Activated CD8-positive, alpha-beta T cell treated with anti-CD3 and anti-CD28 coated beads, Interleukin-2, amount 10 ng/mL, durations not matched to agents 7 days and 5 days (primary cell): ENCODE data around the gene TTC3. TPM values are rescaled to one million over a fixed set of nuclear protein-coding genes. Genes with fewer than 3 reads are reported as not detected.

Experiments used
- ATAC-seq: fragments of 150-1000 bp; cut with Tn5 transposase; one replicate; pipeline ENCODE4 v1.10.0; 2021; ENCODE audit warnings: moderate library complexity
- CTCF ChIA-PET: fragments of 350-600 bp; sonication (Branson Sonifier 250); formaldehyde crosslinking; loops from one replicate; lab custom pipeline; 2021; ENCODE audit warnings: antibody characterized with exemption; lab: Charles Lee
- POLR2A ChIA-PET: fragments of 350-600 bp; sonication (Branson Sonifier 250); formaldehyde crosslinking; loops from one replicate; lab custom pipeline; 2021; ENCODE audit warnings: antibody characterized with exemption; lab: Charles Lee
- DNase-seq: peaks from one replicate; pipeline ENCODE4 v3.0.0-alpha.2; 2020
- H3K27ac Mint-ChIP-seq: one replicate; pipeline ENCODE4 v1.8.0; 2021; ENCODE audit warnings: mild to moderate bottlenecking, mixed read lengths
- H3K27me3 Mint-ChIP-seq: one replicate; pipeline ENCODE4 v1.8.0; 2021; ENCODE audit warnings: low read depth, mixed read lengths
- H3K36me3 Mint-ChIP-seq: one replicate; pipeline ENCODE4 v1.8.0; 2021; ENCODE audit warnings: low read depth, mixed read lengths
- H3K4me1 Mint-ChIP-seq: one replicate; pipeline ENCODE4 v1.8.0; 2021; ENCODE audit warnings: low read depth, mixed read lengths
- H3K4me3 Mint-ChIP-seq: one replicate; pipeline ENCODE4 v1.8.0; 2021; ENCODE audit warnings: mild to moderate bottlenecking, mixed read lengths
- H3K9me3 Mint-ChIP-seq: one replicate; pipeline ENCODE4 v1.8.0; 2022; ENCODE audit warnings: mixed read lengths; ENCODE audit not compliant: insufficient read depth
- total RNA-seq, 2 experiments: library from RNA; stranded (reverse); gene quantifications; one replicate each; pipeline ENCODE4 v1.2.3, GENCODE V29; 2021

TTC3 gene
- total RNA-seq, 2 experiments from 2014 or later, result 48.3 to 49.5 TPM

- POLR2A ChIA-PET, result interaction anchor here (2.0 kb wide), 1 partner anchor 66 kb away, joined by 11 read pairs; the partner anchor contains the start of gene VPS26C
Measured at GRCh38 chr21:37200641-37201480, 127.8 kb downstream of the TTC3 start.

GRCh38 chr21:37202221-37203110 is 129.4 kb downstream of the TTC3 start:
- no peak for ATAC-seq
- Mint-ChIP-seq H3K4me1 (peaks cover 11% of the 10 kb centered on the region), H3K36me3 (peaks cover 14% of the 10 kb centered on the region), H3K27me3 (no peaks in the 10 kb centered on the region), H3K27ac (no peak overlapping the region), H3K4me3 (no peak overlapping the region), H3K9me3 (no peaks in the 10 kb centered on the region)
- no peak for DNase-seq
- POLR2A ChIA-PET, result no interaction called here
- CTCF ChIA-PET, result no interaction called here

More at GRCh38 chr21:37200641-37201480, 127.8 kb downstream of the TTC3 start:
- Mint-ChIP-seq H3K27ac (no peak overlapping the region), H3K36me3 (peaks cover 14% of the 10 kb centered on the region), H3K27me3 (no peaks in the 10 kb centered on the region), H3K4me1 (no peaks in the 10 kb centered on the region), H3K4me3 (no peak overlapping the region), H3K9me3 (no peaks in the 10 kb centered on the region)
- ATAC-seq (no peak), DNase-seq (no peak)
- CTCF ChIA-PET, result no interaction called here

- peaks cover 13% of the 10 kb centered on the region for H3K36me3 Mint-ChIP-seq
- ChIA-PET CTCF (no interaction called here), POLR2A (no interaction called here)
- no peak for ATAC-seq
- no peaks in the 10 kb centered on the region for H3K9me3 Mint-ChIP-seq
- peaks cover 24% of the 10 kb centered on the region for H3K4me1 Mint-ChIP-seq
- no peak overlapping the region for H3K4me3 Mint-ChIP-seq
- H3K27ac Mint-ChIP-seq, result no peak overlapping the region
- no peak for DNase-seq
- no peaks in the 10 kb centered on the region for H3K27me3 Mint-ChIP-seq
Measured at GRCh38 chr21:37204580-37204979, 131.5 kb downstream of the TTC3 start.

GRCh38 chr21:37206496-37206895 is 133.4 kb downstream of the TTC3 start:
- no peak overlapping the region for H3K4me3 Mint-ChIP-seq
- peaks cover 15% of the 10 kb centered on the region for H3K36me3 Mint-ChIP-seq
- peaks cover 26% of the 10 kb centered on the region for H3K4me1 Mint-ChIP-seq
- H3K27ac Mint-ChIP-seq, result no peak overlapping the region
- CTCF ChIA-PET, result interaction anchor here (1.2 kb wide), 1 partner anchor 358 kb away, joined by 3 read pairs; no protein-coding TSS in a partner anchor
- no peak for DNase-seq
- H3K27me3 Mint-ChIP-seq, result peaks cover under 1% of the 10 kb centered on the region
- POLR2A ChIA-PET, result no interaction called here
- no peak for ATAC-seq
- no peaks in the 10 kb centered on the region for H3K9me3 Mint-ChIP-seq

- POLR2A ChIA-PET, result interaction anchor here (0.5 to 1.8 kb wide), 4 partner anchors 12 to 60 kb away, joined by 3 to 7 read pairs (median 4); no protein-coding TSS in a partner anchor
- H3K27ac Mint-ChIP-seq, result peak overlapping the region; percentile 86
- peaks cover 26% of the 10 kb centered on the region for H3K4me1 Mint-ChIP-seq
Measured at GRCh38 chr21:37207441-37208009, 134.5 kb downstream of the TTC3 start.

GRCh38 chr21:37208056-37208721 is 135.1 kb downstream of the TTC3 start:
- ChIA-PET CTCF (interaction anchor here (1.0 to 1.1 kb wide), 4 partner anchors 12 to 210 kb away, joined by 3 to 4 read pairs (median 3); no protein-coding TSS in a partner anchor), POLR2A (interaction anchor here (0.5 to 1.8 kb wide), 4 partner anchors 12 to 60 kb away, joined by 3 to 7 read pairs (median 4); no protein-coding TSS in a partner anchor)
- H3K27ac Mint-ChIP-seq, result peak overlapping the region; percentile 86
- H3K36me3 Mint-ChIP-seq, result peaks cover 7% of the 10 kb centered on the region
- H3K4me1 Mint-ChIP-seq, result peaks cover 26% of the 10 kb centered on the region
- ATAC-seq (peak; percentile 68), DNase-seq (peak; percentile 56)
- H3K9me3 Mint-ChIP-seq, result no peaks in the 10 kb centered on the region
- H3K4me3 Mint-ChIP-seq, result peak overlapping the region; percentile 62
- H3K27me3 Mint-ChIP-seq, result peaks cover 4% of the 10 kb centered on the region

More at GRCh38 chr21:37207441-37208009, 134.5 kb downstream of the TTC3 start:
- CTCF ChIA-PET, result interaction anchor here (1.0 to 1.1 kb wide), 3 partner anchors 12 to 211 kb away, joined by 3 to 4 read pairs (median 3); no protein-coding TSS in a partner anchor
- Mint-ChIP-seq H3K4me3 (peak overlapping the region; percentile 62), H3K27me3 (peaks cover 4% of the 10 kb centered on the region), H3K36me3 (peaks cover 7% of the 10 kb centered on the region), H3K9me3 (no peaks in the 10 kb centered on the region)
- DNase-seq (peak; percentile 37), ATAC-seq (peak; percentile 62)

- ChIA-PET CTCF (interaction anchor here (1.0 to 1.1 kb wide), 2 partner anchors 11 to 199 kb away, joined by 3 to 4 read pairs; no protein-coding TSS in a partner anchor), POLR2A (interaction anchor here (1.8 kb wide), 1 partner anchor 11 kb away, joined by 7 read pairs; no protein-coding TSS in a partner anchor)
- Mint-ChIP-seq H3K4me1 (peaks cover 26% of the 10 kb centered on the region), H3K27ac (peak overlapping the region; percentile 86), H3K36me3 (peaks cover 7% of the 10 kb centered on the region), H3K4me3 (no peak overlapping the region), H3K27me3 (peaks cover 4% of the 10 kb centered on the region), H3K9me3 (no peaks in the 10 kb centered on the region)
- DNase-seq, result no peak
- ATAC-seq, result no peak
Measured at GRCh38 chr21:37208741-37209225, 135.7 kb downstream of the TTC3 start.

GRCh38 chr21:37210130-37210529 is 137.1 kb downstream of the TTC3 start:
- CTCF ChIA-PET, result no interaction called here
- Mint-ChIP-seq H3K4me1 (peaks cover 26% of the 10 kb centered on the region), H3K4me3 (no peak overlapping the region), H3K36me3 (peaks cover 5% of the 10 kb centered on the region), H3K9me3 (no peaks in the 10 kb centered on the region), H3K27ac (no peak overlapping the region), H3K27me3 (peaks cover 4% of the 10 kb centered on the region)
- POLR2A ChIA-PET, result interaction anchor here (0.8 to 1.0 kb wide), 2 partner anchors 11 to 52 kb away, joined by 3 to 4 read pairs; no protein-coding TSS in a partner anchor
- ATAC-seq (no peak), DNase-seq (no peak)

GRCh38 chr21:37210799-37211198 is 137.7 kb downstream of the TTC3 start:
- ATAC-seq, result no peak
- no peak for DNase-seq
- Mint-ChIP-seq H3K4me3 (no peak overlapping the region), H3K36me3 (peaks cover 5% of the 10 kb centered on the region), H3K27ac (no peak overlapping the region), H3K27me3 (peaks cover 4% of the 10 kb centered on the region), H3K9me3 (no peaks in the 10 kb centered on the region), H3K4me1 (peaks cover 26% of the 10 kb centered on the region)
- CTCF ChIA-PET, result no interaction called here
- POLR2A ChIA-PET, result no interaction called here

GRCh38 chr21:37214952-37215351 is 141.9 kb downstream of the TTC3 start:
- ChIA-PET CTCF (no interaction called here), POLR2A (no interaction called here)
- Mint-ChIP-seq H3K4me1 (peaks cover 11% of the 10 kb centered on the region), H3K36me3 (peaks cover 9% of the 10 kb centered on the region), H3K4me3 (no peak overlapping the region), H3K9me3 (no peaks in the 10 kb centered on the region), H3K27ac (no peak overlapping the region), H3K27me3 (peaks cover 4% of the 10 kb centered on the region)
- DNase-seq, result no peak
- no peak for ATAC-seq
